GM18505 (cell line): ENCODE results near the gene STRN3.
A peak's percentile ranks its signal among the peaks of the same experiment; 100 is the strongest.
"Not testable (repeated sequence)": the region's sequence is repeated elsewhere in the genome, so short reads cannot be mapped to it uniquely, and the experiment has no call there.

Experiments used
- ATAC-seq: cut with Tn5 transposase; IDR thresholded peaks from one replicate; pipeline ENCODE4 v1.9.1; 2021; ENCODE audit not compliant: unreplicated experiment
- POLR2A ChIP-seq: IDR thresholded peaks from 4 replicates; pipeline ENCODE4 v1.6.1; 2011; ENCODE audit warnings: borderline replicate concordance; ENCODE audit not compliant: insufficient read depth, insufficient read length; ENCODE audit errors: extremely low read depth

Gene STRN3

GRCh38 chr14:30957813-30958370 is 68.3 kb downstream of the STRN3 start:
- TF ChIP-seq POLR2A, result no peak
- ATAC-seq, result peak; percentile 49

GRCh38 chr14:30949651-30950050 is 76.5 kb downstream of the STRN3 start:
- TF ChIP-seq POLR2A, result no peak
- ATAC-seq, result no peak

- no peak for ATAC-seq
- no peak for TF ChIP-seq POLR2A
These were observed 82.5 kb downstream of the STRN3 start for GRCh38 chr14:30943694-30944093.

GRCh38 chr14:30940886-30941285 is 85.3 kb downstream of the STRN3 start:
- TF ChIP-seq POLR2A, result no peak
- no peak for ATAC-seq

GRCh38 chr14:30938617-30939016 is 87.6 kb downstream of the STRN3 start:
- no peak for ATAC-seq
- TF ChIP-seq POLR2A, result no peak

GRCh38 chr14:30935445-30935844 is 90.7 kb downstream of the STRN3 start:
- ATAC-seq, result no peak
- TF ChIP-seq POLR2A, result no peak

GRCh38 chr14:30933937-30934336 is 92.2 kb downstream of the STRN3 start:
- not testable (repeated sequence) for ATAC-seq

- no peak for ATAC-seq
- TF ChIP-seq POLR2A, result no peak
These were observed 97.7 kb downstream of the STRN3 start for GRCh38 chr14:30928462-30928861.

- ATAC-seq, result no peak
- TF ChIP-seq POLR2A, result no peak
These were observed 100.9 kb downstream of the STRN3 start for GRCh38 chr14:30925254-30925653.

- no peak for ATAC-seq
- no peak for TF ChIP-seq POLR2A
These were observed 104.4 kb downstream of the STRN3 start for GRCh38 chr14:30921788-30922187.

- no peak for ATAC-seq
- no peak for TF ChIP-seq POLR2A
These were observed 104.9 kb downstream of the STRN3 start for GRCh38 chr14:30921305-30921704.

GRCh38 chr14:30915596-30915995 is 110.6 kb downstream of the STRN3 start:
- ATAC-seq, result no peak
- no peak for TF ChIP-seq POLR2A

- no peak for ATAC-seq
These were observed 111.4 kb downstream of the STRN3 start for GRCh38 chr14:30914812-30915211.

GRCh38 chr14:30908826-30909225 is 117.4 kb downstream of the STRN3 start:
- no peak for TF ChIP-seq POLR2A

More at GRCh38 chr14:30914812-30915211, 111.4 kb downstream of the STRN3 start:
- TF ChIP-seq POLR2A, result no peak

GRCh38 chr14:30907659-30908057 is 118.5 kb downstream of the STRN3 start:
- no peak for TF ChIP-seq POLR2A
- ATAC-seq, result no peak

More at GRCh38 chr14:30908826-30909225, 117.4 kb downstream of the STRN3 start:
- no peak for ATAC-seq

- no peak for TF ChIP-seq POLR2A
- no peak for ATAC-seq
These were observed 119.2 kb downstream of the STRN3 start for GRCh38 chr14:30906752-30907658.
